Measurements from ENCODE around the gene FOXM1.

The FOXM1 gene

DNA sequence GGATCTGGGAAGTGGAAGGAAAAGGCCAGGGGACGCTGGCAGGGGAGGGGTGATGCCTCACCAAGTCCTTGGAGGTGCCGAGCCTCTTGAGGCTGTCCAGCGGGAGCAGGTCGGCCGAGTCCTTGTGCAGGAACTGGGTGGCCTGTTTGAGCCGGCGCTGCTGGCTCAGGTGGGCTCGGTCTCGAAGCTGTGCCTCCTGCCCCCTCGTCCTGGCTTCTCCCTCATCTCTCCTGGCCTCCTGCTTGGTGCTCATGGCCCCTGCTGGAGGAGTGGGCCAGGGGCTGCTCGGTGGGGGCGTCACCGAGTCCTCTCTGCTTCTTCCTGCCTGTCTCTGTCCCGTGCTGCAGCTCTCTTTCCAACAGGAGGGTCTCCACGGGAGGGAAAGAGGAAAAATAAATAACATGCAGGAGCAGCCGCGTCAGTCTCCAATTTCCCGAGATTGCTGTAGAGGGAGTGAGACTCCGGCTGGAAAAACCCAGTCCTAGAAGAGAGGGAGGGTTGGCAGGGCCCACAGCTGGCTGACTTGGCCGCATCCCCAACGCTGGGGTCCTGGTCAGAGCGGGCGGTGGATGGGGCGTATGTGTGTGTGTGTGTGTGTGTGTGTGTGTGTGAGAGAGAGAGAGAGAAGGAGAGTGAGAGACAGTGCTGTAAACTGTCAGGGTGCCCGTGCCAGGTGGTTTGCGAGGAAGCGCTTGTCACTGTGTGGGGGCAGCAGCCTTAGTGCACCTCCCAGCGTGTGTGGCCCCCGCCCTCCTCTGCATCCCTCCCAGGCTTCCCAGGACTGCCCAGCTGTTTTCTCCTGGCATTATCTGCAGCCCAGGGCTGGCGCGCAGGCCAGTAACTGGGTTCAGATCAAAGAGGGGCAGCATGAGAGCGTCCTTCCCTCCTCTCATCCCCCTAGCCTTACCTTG, 42.1 kb downstream of the FOXM1 start, which contains the start of gene NRIP2:
Gene NRIP2 (minus strand): TSS at position 455 of the 911 bp plus-strand sequence. CDS start 52 bp downstream, at position 403.
- DNase-seq: no peak

DNA sequence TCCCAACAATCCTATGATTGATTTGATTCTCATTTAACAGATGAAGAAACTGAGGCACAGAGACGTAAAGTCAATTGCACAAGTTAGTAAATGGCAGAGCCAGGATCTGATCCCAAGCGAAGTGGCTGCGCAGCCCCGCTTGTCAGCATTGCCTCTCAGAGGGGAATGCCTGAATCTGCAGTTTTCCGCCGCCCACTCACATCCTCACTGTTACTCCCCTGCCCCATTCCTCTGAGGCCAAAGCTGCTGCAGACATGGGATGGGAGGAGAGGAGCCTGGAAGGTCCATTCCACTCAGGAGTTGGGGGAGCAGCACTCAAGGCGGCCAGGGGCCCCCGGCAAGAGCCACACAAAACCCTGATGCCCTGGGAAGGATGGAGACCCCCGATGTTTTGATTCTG, 43.2 kb downstream of the FOXM1 start:
- no peak for DNase-seq

DNA sequence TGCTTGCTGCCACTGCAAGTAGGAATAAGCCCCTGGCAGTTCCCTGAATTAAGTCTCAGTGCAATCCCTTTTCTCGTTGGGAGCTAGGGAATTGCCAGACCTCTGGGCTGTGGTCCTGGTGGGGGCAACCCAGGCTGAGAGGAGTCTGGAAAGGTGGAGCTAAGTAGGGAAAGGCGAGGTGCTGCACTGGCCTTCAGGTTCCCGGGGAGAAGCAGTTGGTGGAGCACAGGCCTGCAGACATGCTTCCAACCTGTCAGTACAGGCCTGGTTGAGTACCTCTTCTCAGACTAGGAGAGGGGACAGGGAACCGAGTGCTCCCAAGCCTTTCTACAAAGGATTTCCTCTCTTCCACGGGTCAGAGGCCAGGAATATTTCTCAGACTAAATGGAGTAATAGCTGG, 43.6 kb downstream of the FOXM1 start:
- DNase-seq: no peak

DNA sequence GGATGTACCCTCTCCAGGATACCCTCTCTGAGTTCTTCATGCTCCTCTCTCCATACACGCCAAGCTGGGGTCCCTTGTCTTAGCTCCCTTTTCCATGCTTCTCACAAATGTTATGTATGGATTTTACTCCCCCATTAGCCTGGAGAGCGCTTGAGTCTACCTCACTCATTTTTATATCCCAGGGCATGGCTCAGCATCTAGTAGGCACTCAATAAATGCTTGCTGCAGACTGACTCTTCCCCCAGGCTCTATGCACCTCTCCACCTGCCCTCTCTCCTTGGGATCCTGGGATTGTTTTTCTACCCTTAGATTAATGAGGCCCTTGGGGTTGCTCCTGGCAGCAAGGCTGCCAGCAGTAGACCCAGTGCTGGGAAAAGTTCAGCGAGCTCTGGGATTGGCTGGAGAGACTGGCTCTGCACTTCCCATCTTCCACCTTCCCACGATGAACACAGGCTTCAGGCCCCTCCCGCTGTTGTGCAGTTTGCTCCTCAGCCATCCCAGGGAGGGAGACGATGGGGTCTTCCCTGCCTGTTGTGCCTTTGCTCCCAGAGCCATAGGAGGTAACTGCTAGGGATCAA, 44.3 kb downstream of the FOXM1 start:
- no peak for DNase-seq

DNA sequence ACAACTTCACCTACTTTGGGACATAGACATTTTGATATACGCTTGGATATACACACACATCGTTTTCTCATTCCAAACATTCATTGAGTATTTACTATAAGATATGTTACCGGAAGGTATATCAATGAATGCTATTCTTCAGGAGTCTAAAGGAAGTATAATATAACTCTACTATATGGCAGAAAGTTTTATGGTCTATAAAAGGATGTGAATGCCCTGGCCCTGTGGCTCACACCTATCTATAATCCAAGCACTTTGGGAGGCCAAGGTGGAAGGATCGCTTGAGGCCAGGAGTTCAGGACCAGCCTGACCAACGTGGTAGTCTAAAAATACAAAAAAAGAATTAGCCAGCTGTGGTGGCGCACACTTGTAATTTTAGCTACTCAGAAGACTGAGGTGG, 47.7 kb downstream of the FOXM1 start:
- DNase-seq: no peak

DNA sequence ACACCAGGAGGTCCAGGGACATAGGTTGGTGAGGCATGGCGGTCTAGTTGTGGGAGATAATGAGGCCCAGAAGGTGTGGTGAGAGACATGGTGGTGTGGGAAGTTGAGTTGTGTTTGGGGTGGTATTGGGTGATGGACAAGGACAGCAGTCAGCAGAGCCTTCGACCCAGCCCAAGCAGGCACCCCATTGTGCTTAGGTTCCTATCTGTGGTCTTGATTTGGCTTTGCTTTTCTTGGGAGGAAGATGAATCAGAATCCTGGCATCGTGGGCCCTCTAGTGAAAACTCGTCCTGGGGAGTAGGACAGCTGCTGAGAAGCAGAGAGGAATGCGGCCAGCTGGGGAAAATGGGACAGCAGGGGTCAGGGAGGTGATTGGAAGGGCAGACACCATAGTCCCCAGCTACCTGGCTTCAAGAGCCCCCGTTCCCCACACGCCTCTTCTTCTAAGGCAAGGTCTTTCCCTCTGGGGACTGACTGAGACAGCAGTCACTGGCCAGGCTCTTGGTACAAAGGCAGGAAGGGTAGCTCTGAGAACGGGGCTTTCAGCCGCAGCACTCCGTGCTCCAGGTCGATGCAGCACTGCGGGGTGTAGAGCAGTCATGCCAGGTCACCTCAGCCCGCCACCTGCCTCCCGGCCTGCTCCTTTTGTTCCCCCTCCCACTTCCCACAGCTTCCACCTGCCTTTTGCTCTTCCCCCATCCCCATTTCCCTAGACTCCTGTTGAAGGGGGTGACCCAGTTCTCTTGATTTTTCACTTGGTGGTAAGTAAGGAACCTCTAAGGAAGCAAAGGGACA, 50.1 kb downstream of the FOXM1 start:
- DNase-seq: no peak

DNA sequence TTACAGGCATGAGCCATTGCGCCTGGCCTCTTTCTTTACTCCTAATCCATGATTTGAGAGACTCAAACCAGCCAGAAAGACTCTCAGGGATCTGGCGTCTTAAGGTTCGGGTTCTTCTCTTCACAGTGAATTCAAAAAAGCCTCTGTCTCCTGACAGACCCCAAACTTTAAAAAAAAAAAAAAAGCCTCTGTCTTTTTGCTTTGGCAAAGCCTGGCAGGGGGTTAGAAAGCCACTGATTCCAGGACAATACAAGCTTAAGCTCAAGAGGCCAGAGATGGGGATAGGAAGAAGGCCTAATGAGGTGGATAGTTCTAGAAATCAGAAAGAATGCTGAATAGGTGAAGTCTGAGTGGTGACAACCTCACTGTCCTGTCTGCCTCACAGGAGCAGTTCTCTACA, 50.9 kb downstream of the FOXM1 start:
- no peak for DNase-seq

DNA sequence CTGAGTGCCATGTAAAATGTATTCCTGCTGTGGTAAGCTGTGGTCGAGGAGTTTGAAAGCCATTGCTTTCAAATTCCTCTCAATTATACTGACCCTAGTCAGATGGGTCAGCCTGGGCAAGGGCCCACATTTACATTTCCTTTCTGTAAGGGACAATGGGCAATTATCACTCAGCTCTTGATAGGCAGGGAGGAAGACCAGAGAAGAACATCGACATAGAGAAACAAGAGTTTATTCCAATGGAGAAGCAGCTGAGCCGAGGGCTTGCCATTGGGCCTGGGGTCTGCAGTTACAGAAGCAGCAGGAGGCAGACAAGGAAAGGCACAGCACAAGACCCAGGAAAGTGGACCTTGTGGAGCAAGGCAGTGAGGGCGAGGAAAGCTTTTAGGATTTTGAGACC, 51.8 kb downstream of the FOXM1 start:
- no peak for DNase-seq

DNA sequence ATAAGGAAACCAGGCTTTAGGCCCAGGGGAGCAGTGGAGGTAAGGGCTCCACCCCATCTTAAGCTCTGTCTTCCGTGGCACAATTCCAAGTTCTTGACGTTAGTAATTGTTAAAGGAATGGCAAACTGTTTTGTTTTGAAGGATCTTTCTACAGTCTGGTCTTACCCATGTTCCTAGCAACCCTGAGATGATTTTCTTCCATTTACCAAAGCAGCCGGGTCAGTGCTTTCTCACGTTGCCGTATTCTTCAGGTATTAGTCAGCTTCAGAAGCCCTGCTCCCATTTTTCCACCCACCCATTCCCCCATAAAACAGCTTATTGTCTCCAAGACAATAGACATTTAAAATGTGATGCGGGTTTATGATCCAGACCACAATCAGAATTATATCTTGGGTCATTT, 52.4 kb downstream of the FOXM1 start:
- DNase-seq: no peak

DNA sequence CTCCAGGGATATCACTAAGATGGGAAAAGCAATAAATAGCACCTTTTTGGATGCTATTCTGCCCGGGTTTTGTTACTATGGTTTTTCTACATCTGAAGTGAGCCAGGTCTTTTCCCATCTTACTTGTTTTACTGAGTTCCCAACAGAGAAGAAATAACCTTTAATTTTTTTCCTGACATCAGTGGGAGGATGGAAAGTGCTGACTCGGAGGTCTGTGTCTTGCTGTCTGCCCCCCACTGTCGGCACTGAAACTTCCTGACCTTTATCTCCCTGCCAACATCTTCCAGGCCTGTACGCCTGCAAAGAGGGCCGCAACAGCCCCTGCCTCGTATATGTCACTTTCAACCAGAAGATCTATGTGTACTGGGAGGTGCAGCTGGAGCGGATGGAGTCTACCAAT, 53.5 kb downstream of the FOXM1 start:
- no peak for DNase-seq

DNA sequence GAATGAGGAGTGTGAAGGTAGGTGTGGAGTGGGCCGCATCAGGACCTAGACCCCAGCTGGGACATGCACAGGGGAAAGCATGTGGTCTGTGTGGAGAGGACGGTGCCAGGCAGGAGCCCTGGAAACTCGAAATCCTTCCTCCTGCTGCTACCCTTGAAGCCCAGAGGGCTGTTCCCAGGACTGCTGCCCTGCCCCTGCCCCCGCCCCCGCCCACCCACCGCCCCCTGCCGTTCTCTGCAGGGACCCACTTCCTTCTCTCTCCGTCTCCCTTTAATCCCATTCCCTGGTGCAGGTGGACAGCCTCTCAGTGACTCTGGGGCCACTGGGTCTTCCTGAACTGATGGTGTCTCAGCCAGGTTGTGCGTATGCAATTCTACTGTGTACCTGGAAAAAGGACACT, 56.5 kb downstream of the FOXM1 start:
- DNase-seq: no peak

DNA sequence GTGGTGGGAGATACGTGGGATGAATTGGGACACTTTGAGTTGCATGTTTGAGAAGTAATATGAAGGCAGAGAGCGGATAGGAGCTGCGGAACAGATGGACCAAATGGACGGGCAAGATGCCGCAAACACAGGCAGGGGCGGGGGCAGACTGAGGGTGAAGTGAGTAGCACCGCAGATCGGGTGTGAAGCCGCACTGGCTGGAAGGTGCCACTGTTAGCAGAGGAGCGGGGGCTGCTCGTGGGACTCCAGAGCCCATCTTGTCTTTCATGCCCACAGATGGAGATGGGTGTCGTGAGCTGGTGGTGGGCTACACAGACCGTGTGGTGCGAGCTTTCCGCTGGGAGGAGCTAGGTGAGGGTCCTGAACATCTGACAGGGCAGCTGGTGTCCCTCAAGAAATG, 57.2 kb downstream of the FOXM1 start:
- no peak for DNase-seq

DNA sequence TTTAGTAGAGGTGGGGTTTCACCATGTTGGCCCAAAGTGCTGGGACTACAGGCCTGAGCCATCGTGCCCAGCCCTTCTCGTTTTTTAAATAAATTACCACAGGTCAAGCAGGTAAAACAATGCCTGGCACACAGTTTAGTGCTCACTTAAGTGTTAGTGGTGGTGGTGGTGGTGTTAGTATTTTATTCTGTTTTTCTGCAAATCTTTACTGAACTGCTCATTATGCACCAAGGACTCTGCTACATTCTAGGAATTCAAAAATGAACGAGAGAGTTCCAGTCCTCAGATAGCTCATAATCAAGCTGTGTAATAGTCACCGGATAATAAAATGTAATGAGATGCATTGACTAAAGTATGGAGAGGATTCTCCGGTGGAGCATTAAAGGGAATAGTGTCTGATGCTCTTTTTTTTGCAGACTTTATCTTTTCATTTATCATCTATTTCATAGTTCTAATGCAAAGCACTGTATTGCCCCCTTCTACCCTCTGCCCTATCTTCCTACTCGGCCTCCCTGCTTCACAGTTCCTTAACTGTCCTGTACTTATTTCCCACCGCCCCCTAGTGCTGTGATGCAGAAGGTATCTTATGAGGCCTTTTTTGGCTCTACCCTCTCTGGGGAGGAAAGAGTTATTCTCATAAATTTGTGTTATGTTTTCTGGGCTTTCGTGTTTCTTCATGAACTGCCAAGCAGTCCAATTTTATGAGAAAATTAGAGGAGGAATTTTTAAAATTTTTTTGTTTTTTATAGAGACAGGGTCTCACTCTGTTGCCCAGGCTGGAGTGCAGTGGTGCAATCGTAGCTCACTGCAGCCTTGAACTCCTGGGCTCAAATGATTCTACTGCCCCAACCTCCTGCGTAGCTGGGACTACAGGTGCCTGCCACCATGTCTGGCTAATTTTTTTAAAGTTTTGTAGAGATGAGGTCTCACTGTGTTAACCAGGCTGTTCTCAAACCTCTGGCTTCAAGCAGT, 63.5 kb downstream of the FOXM1 start:
- peak; percentile 55 for DNase-seq

DNA sequence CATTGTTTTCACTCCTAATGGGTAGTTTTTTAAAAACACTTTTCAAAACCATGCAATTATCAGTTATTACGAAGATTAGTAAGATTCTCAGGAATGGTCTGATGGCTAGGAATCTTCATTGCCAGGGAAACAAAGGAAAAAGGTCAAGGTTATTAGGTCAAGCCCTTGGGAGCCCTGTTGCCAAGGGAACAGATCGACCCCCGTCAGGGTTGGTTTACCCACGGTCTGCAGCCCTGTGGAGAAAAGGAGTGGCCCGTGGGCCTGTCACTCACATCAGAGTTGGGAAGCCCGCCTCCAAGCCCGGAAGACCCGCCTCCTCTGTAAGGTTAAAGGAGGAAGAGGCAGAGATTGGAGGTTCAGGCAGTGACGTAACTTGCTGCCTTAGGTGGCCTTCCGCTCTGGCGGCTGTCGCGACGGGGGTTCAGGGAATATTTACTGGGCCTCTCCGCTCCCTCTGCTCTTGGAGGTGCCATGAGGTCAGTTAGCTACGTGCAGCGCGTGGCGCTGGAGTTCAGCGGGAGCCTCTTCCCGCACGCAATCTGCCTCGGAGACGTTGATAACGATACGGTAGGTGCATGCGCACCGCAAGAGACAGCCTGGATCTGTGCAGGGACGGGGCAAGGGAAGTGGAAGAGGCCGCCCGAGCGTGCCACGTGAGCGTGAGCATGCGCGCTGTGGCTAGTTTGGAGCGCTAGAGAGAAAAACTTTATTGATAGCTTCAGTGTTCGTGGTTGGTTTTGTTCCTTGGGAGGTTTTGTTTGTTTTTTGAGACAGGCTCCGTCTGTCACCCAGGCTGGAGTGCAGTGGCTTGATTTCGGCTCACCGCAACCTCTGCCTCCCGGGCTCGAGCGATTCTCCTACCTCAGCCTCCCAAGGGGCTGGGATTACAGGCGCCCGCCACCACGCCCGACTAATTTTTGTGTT, 64.4 kb downstream of the FOXM1 start, which contains the start of gene ITFG2:
Gene ITFG2 (plus strand): TSS at position 379 of the 924 bp plus-strand sequence. CDS start 93 bp downstream, at position 472.
- DNase-seq: peak; percentile 96

DNA sequence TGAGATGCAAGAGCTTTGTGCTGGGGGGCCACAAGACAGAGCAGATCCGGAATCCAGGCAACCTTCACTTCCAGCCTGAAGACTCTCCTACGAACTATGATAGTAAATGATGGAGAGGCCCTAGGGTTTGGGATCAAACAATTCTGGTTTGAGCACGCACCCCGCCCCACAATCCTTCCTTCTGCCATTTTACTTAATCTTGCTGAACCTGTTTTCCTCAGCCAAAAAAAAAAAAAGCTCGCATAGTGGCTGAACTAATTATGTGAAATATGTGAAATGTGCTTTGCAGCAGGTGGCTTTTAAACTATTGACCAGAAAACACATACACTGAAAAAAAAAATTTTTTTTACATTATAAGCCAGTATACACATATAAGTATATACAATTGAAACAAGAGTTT, 65.2 kb downstream of the FOXM1 start:
- no peak for DNase-seq

All from GF-D8 (cell line).